IMR-90 (cell line): Measurements from ENCODE around the gene DIP2C. TPM values are rescaled to one million over a fixed set of nuclear protein-coding genes. Genes with fewer than 3 reads are reported as not detected.

Source experiments
- ATAC-seq: fragments of 200-7000 bp; cut with Tn5 transposase; 2 replicates; pipeline ENCODE4 v1.9.1; 2020; ENCODE audit warnings: low read depth, mild to moderate bottlenecking, moderate library complexity
- BruUV-seq: library from RNA; stranded (reverse); fragments of 400-500 nt; replicated peaks from 2 replicates; lab custom pipeline; 2021; lab: Mats Ljungman, UMichigan
- CTCF ChIA-PET: fragments of 300-600 bp; formaldehyde crosslinking; extraction: SDS; loops from one replicate; lab custom pipeline; 2021; ENCODE audit warnings: antibody characterized with exemption; lab: Yijun Ruan, JAX
- POLR2A ChIA-PET: fragments of 300-600 bp; sonication (Branson Sonifier 250); formaldehyde crosslinking; loops from one replicate; lab custom pipeline; 2022; ENCODE audit warnings: antibody characterized with exemption; ENCODE audit not compliant: unreplicated experiment; lab: Charles Lee
- DNase-seq: peaks from one replicate; pipeline ENCODE4 v3.0.0; 2013
- H2AFZ ChIP-seq: replicated peaks from 2 replicates; pipeline ENCODE3; 2013; ENCODE audit warnings: low read length, mild to moderate bottlenecking; ENCODE audit not compliant: poor library complexity
- H2AK5ac ChIP-seq: 2 replicates; pipeline ENCODE4 v1.6.1; 2013; ENCODE audit warnings: low read depth, low read length, inconsistent platforms
- H2AK9ac ChIP-seq: replicated peaks from 2 replicates; pipeline ENCODE3; 2013; ENCODE audit warnings: mild to moderate bottlenecking, low read depth, low read length, moderate library complexity; ENCODE audit not compliant: poor library complexity
- H2BK120ac ChIP-seq: 2 replicates; pipeline ENCODE4 v1.6.1; 2013; ENCODE audit warnings: low read depth, low read length, inconsistent platforms
- H2BK15ac ChIP-seq: 3 replicates; pipeline ENCODE4 v1.6.1; 2013; ENCODE audit warnings: low read depth, low read length, inconsistent platforms
- H2BK20ac ChIP-seq: 2 replicates; pipeline ENCODE4 v1.6.1; 2013; ENCODE audit warnings: low read depth, mild to moderate bottlenecking, inconsistent platforms, low read length, moderate library complexity
- H2BK5ac ChIP-seq: 2 replicates; pipeline ENCODE4 v1.6.1; 2013; ENCODE audit warnings: mild to moderate bottlenecking, low read depth, low read length, inconsistent platforms; ENCODE audit not compliant: poor library complexity, severe bottlenecking
- H3K14ac ChIP-seq: replicated peaks from 2 replicates; pipeline ENCODE4 v1.6.1; 2013; ENCODE audit warnings: low read depth, low read length, inconsistent platforms
- H3K18ac ChIP-seq: 2 replicates; pipeline ENCODE4 v1.6.1; 2013; ENCODE audit warnings: low read depth, low read length, control low read depth
- H3K23ac ChIP-seq: 2 replicates; pipeline ENCODE4 v1.6.1; 2013; ENCODE audit warnings: low read depth, low read length, inconsistent platforms
- H3K27ac ChIP-seq: 2 replicates; pipeline ENCODE4 v1.5.1; 2013; ENCODE audit warnings: mild to moderate bottlenecking, control low read depth, low read length; ENCODE audit not compliant: insufficient read depth
- H3K27me3 ChIP-seq: 2 replicates; pipeline ENCODE4 v1.6.1; 2013; ENCODE audit warnings: low read length; ENCODE audit not compliant: control insufficient read depth, insufficient read depth
- H3K36me3 ChIP-seq: 2 replicates; pipeline ENCODE4 v1.6.1; 2013; ENCODE audit warnings: low read length, mixed read lengths; ENCODE audit not compliant: control insufficient read depth, insufficient read depth
- H3K4ac ChIP-seq: 2 replicates; pipeline ENCODE4 v1.6.1; 2013; ENCODE audit warnings: low read depth, low read length, inconsistent platforms
- H3K4me1 ChIP-seq: 2 replicates; pipeline ENCODE4 v1.6.1; 2013; ENCODE audit warnings: low read length, mixed read lengths; ENCODE audit not compliant: control insufficient read depth, insufficient read depth
- H3K4me2 ChIP-seq: 2 replicates; pipeline ENCODE4 v1.6.1; 2013; ENCODE audit warnings: low read depth, mild to moderate bottlenecking, control low read depth, low read length, moderate library complexity
- H3K4me3 ChIP-seq: 2 replicates; pipeline ENCODE4 v1.5.1; 2013; ENCODE audit warnings: low read depth, mild to moderate bottlenecking, control low read depth, low read length, moderate library complexity; ENCODE audit not compliant: insufficient read depth
- H3K56ac ChIP-seq: 2 replicates; pipeline ENCODE4 v1.6.1; 2013; ENCODE audit warnings: low read length, inconsistent platforms; ENCODE audit not compliant: insufficient read depth; ENCODE audit errors: extremely low read depth
- H3K79me1 ChIP-seq, 2 experiments: 2 replicates each; pipeline ENCODE4 v1.6.1; 2013; ENCODE audit warnings: low read length in 2 of 2, inconsistent platforms in 1 of 2, low read depth in 1 of 2
- H3K9ac ChIP-seq: 2 replicates; pipeline ENCODE4 v1.6.1; 2013; ENCODE audit warnings: low read depth, low read length, control low read depth
- H3K9me1 ChIP-seq: 2 replicates; pipeline ENCODE4 v1.6.1; 2013; ENCODE audit warnings: low read length, inconsistent platforms; ENCODE audit not compliant: insufficient read depth
- H3K9me3 ChIP-seq: 2 replicates; pipeline ENCODE4 v1.6.1; 2013; ENCODE audit warnings: low read length; ENCODE audit not compliant: control insufficient read depth, insufficient read depth
- H4K20me1 ChIP-seq: 2 replicates; pipeline ENCODE4 v1.6.1; 2013; ENCODE audit warnings: low read length, inconsistent platforms; ENCODE audit not compliant: insufficient read depth
- H4K5ac ChIP-seq: 2 replicates; pipeline ENCODE4 v1.6.1; 2013; ENCODE audit warnings: mild to moderate bottlenecking, low read depth, low read length, control low read depth
- H4K8ac ChIP-seq, 2 experiments: 2 replicates each; pipeline ENCODE4 v1.6.1; 2013; ENCODE audit warnings: low read depth in 2 of 2, low read length in 2 of 2, control low read depth in 1 of 2, inconsistent platforms in 1 of 2
- H4K91ac ChIP-seq: 2 replicates; pipeline ENCODE4 v1.6.1; 2013; ENCODE audit warnings: low read depth, low read length, inconsistent platforms; ENCODE audit not compliant: insufficient read depth
- BHLHE40 ChIP-seq: fragments of 150-350 bp; IDR thresholded peaks from 2 replicates; pipeline ENCODE4 v1.6.1; 2016; ENCODE audit warnings: mild to moderate bottlenecking, low read depth, low read length
- CHD1 ChIP-seq: IDR thresholded peaks from 2 replicates; pipeline ENCODE4 v1.6.1; 2012; ENCODE audit warnings: low read depth, low read length, improper control_type of control experiment
- SMC3 ChIP-seq: fragments of 150-350 bp; IDR thresholded peaks from 2 replicates; pipeline ENCODE4 v1.6.1; 2016; ENCODE audit warnings: low read depth, mild to moderate bottlenecking, antibody characterized with exemption, low read length, moderate library complexity
- WGBS, 2 experiments: methylation state at CpG; one replicate each; pipeline versions ENCODE4 v1.1.5 to v1.1.7; 2013; ENCODE audit warnings: missing lambda C conversion rate in 2 of 2; ENCODE audit not compliant: insufficient read length in 1 of 2; ENCODE audit errors: extremely low coverage in 2 of 2; 5-methylcytosine and 5-hydroxymethylcytosine counted together
- dilution Hi-C: fragments of 300-500 bp; cut with HindIII; formaldehyde crosslinking; loops from one replicate; pipeline ENCODE4 v1.14.3; 2018; ENCODE audit warnings: low sequenced_read_pairs; ENCODE audit not compliant: unreplicated experiment
- in situ Hi-C: fragments of 300-500 bp; cut with MboI; formaldehyde crosslinking; loops from 3 replicates; pipeline ENCODE4 v1.14.3; 2019; ENCODE audit warnings: low sequenced_read_pairs, inconsistent platforms, mixed read lengths
- intact Hi-C: fragments of 100-400 bp; cut with micrococcal nuclease; formaldehyde crosslinking; loops from 2 replicates; pipeline ENCODE4 v1.10.0; 2022
- polyA plus RNA-seq, 3 experiments: library from polyadenylated mRNA; depleted of rRNA; stranded (reverse); fragments of >200 nt; gene quantifications; 2 replicates each; pipeline ENCODE4 v1.2.3, GENCODE V29; 2012; ENCODE audit warnings: low replicate concordance in 1 of 3
- total RNA-seq: library from RNA; depleted of rRNA; stranded (reverse); fragments of >200 nt; gene quantifications from 2 replicates; pipeline ENCODE4 v1.2.3, GENCODE V29; 2012

DIP2C gene
- total and polyA plus RNA-seq, 2 of the 4 experiments (the other 2 are of a cell fraction) = 8.6 to 17.3 TPM

DNA sequence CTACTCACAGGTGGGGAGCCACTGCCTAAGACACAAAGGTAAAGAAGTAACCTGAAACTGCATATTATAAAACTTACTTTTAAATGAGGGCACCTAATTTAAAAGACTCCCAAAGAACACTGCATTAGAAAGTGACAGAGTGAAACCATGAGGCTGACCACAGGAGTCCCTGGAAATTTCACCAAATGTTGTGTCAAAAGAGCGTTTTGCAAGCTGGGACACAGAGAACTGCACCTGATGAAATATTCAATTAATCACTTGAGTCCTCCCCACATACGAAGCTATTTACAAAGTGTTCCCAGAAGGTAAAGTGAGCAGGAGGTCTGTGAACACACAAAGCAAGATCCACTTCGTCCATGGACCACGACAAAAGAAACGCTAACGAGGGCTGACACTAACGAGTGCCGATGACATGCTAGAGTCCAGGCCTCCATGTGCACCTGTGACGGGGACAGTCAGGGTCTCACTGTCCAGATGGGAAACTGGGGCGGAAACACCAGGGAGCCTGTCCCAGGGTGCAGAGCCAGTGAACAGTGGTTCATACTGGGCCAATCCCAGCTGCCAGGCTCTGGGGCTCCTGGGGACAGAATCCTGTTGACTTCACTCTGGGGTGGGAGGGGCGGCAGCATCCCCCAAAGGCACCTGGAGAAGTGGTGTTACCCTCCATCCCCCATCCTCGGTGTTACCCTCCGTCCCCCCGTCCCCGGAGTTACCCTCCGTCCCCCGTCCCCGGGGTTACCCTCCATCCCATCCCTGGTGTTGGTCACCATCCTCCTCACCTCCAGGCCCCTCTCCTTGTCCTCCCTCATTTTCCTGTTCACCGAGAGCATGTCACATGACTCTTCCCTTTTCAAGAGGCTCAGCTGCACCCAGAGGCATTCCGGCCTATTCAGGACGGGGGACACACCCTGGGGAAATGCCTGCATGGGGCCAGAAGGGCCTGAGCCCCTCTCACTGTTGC lies 63.4 kb downstream of the DIP2C start:
- Histone ChIP-seq H2BK120ac (peak overlapping the region; percentile 79), H3K4ac (peak overlapping the region; percentile 84), H4K5ac (peak overlapping the region; percentile 16; the same call in 1 of the 2 replicates), H3K18ac (peak overlapping the region; percentile 69), H3K36me3 (peaks cover 2% of the 10 kb centered on the region; the same call in 1 of the 2 replicates), H2BK20ac (peak overlapping the region; percentile 74), H3K9me3 (no peaks in the 10 kb centered on the region), H3K14ac (peak overlapping the region; percentile 81), H3K56ac (no peak overlapping the region), H3K79me1 (peaks cover 52 to 94% of the 10 kb centered on the region in 2 experiments), H3K27ac (peak overlapping the region; percentile 77), H4K91ac (peak overlapping the region; percentile 72), H4K20me1 (peaks cover 72% of the 10 kb centered on the region), H4K8ac (peak overlapping the region; percentile 60 to 83; a peak in 3 of 4 replicates), H2BK15ac (peak overlapping the region; percentile 49; the same call in 1 of the 3 replicates), H3K9ac (no peak overlapping the region; the same call in 1 of the 2 replicates), H2BK5ac (peak overlapping the region; percentile 59), H2AK9ac (peak overlapping the region; percentile 38), H3K23ac (peak overlapping the region; percentile 94), H3K27me3 (no peaks in the 10 kb centered on the region), H2AFZ (no peak overlapping the region), H2AK5ac (peak overlapping the region; percentile 91), H3K4me3 (no peak overlapping the region), H3K4me2 (peak overlapping the region; percentile 49), H3K4me1 (peaks cover 33% of the 10 kb centered on the region), H3K9me1 (peaks cover 37% of the 10 kb centered on the region)
- TF ChIP-seq BHLHE40 = no peak
- no peak for TF ChIP-seq SMC3
- no peak for TF ChIP-seq CHD1
- no peak for DNase-seq
- CTCF ChIA-PET = no interaction called here
- WGBS, 2 experiments = 95% methylated on average over 9 of the region's 21 CpGs; no CpG with 5 or more reads in 1 of the 2 experiments
- POLR2A ChIA-PET = no interaction called here
- no TSS peak for BruUV-seq
- intact Hi-C loops = no loop called here
- in situ Hi-C loops = no loop called here
- no peak for ATAC-seq
- dilution Hi-C loops = no loop called here
